Measurements from ENCODE around the gene ZNF217. TPM values are rescaled to one million over a fixed set of nuclear protein-coding genes. Genes with fewer than 3 reads are reported as not detected.
A peak's percentile ranks its signal among the peaks of the same experiment; 100 is the strongest.
"Not testable (repeated sequence)": the region's sequence is repeated elsewhere in the genome, so short reads cannot be mapped to it uniquely, and the experiment has no call there.

The ZNF217 gene
- total RNA-seq, 6 experiments from 2014 or later, result 11.3 to 27.1 (median 15.8) TPM

DNA sequence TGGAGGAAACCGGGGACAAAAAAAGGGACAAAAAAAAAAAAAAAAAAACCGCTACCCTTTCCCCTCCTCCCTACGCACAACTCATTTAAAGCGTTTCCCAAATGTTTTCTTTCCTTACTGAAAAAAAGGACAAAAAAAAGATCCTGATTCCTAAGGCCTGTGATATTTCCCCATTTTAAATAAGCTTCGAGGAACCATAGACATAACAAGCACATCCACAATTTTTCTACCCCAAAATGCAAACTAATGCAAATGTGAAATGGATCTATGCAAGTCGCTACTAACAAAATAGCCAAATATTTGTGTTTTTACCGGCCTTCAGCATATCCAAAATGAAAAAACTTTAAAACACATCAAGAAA lies 1.4 kb upstream of the ZNF217 start:
- DNase-seq (no peak), ATAC-seq (no peak)
- H3K4me3 ChIP-seq, result peak overlapping the region; percentile 43 to 60 (median 56)
- no peaks in the 10 kb centered on the region for H3K36me3 ChIP-seq
- no peaks in the 10 kb centered on the region for H3K27me3 ChIP-seq
- no peaks in the 10 kb centered on the region for H3K9me3 ChIP-seq
- intact Hi-C loops (cut with DNase I), result no loop called here
- H3K4me1 ChIP-seq, result peaks cover 0 to 28% (median 4%) of the 10 kb centered on the region in 4 donors
- 2% methylated on average over 7 of the region's 7 CpGs for WGBS (ENCODE audit: insufficient coverage, low coverage, low lambda C conversion rate, missing lambda C conversion rate)
- H3K27ac ChIP-seq, result peak overlapping the region; percentile 91 to 96 (median 93)
- TF ChIP-seq POLR2A (IDR thresholded peaks at IDR 0.05), result no peak
- TF ChIP-seq, protein P1, sequence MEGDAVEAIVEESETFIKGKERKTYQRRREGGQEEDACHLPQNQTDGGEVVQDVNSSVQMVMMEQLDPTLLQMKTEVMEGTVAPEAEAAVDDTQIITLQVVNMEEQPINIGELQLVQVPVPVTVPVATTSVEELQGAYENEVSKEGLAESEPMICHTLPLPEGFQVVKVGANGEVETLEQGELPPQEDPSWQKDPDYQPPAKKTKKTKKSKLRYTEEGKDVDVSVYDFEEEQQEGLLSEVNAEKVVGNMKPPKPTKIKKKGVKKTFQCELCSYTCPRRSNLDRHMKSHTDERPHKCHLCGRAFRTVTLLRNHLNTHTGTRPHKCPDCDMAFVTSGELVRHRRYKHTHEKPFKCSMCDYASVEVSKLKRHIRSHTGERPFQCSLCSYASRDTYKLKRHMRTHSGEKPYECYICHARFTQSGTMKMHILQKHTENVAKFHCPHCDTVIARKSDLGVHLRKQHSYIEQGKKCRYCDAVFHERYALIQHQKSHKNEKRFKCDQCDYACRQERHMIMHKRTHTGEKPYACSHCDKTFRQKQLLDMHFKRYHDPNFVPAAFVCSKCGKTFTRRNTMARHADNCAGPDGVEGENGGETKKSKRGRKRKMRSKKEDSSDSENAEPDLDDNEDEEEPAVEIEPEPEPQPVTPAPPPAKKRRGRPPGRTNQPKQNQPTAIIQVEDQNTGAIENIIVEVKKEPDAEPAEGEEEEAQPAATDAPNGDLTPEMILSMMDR (IDR thresholded peaks at IDR 0.05), result no peak

DNA sequence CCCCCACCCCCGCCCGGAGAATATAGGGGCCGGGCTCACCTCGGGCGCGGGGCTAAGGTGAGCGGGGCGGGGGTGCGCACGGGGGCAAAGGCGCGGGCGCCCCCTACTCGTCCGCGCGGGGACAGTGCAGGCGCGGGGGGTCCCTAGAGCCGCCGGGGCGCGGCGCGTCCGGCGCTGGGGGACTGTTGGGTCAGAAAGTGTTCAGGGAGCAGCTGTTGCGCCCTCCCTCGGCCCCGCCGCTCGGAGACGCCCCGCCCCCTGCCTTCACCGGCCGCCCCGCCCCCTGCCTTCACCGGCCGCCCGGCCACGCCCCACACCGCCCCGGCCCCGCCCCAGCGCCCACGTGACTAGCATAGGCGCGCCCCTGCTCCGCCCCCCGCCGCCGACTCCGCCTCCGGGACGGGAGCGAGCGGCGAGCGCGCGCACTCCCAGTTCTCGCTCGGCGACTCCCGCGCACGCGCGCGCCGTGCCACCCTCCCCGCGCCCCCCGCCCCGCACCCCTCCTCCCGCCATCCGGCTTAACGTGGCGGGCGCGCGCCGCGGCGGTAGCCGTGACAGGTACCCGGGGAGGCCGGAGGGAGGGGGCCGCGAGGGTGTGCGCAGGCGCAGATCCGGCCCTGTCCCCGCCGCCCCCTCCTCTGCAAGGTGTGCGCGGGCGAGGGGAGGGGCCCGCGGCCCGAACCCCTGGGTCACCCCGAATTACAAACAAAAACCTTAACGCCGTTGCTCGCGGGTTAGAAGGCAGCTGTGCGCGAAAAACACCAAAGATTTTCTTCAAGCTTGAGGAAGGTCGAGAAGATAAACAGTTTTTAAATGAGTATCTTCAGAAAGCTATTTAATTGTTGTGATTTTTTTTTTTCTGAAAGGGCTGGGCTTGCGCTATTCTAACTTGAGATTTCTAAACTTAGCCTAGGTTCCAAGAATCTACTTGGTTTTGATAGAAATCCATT lies 704 bp upstream of the ZNF217 start:
- peak overlapping the region; percentile 67 to 73 (median 71) for H3K4me3 ChIP-seq
- TF ChIP-seq, protein P1 (IDR thresholded peaks at IDR 0.05), result peak in 3 of 4 donors; percentile 14 to 38 (median 18)
- peak; percentile 45 for TF ChIP-seq POLR2A (IDR thresholded peaks at IDR 0.05)
- H3K4me1 ChIP-seq, result peaks cover 0 to 33% (median 4%) of the 10 kb centered on the region in 4 donors
- H3K9me3 ChIP-seq, result no peaks in the 10 kb centered on the region
- H3K27ac ChIP-seq, result peak overlapping the region; percentile 96 to 99 (median 97)
- 0% methylated on average over 12 of the region's 110 CpGs for WGBS (ENCODE audit: insufficient coverage, low coverage, low lambda C conversion rate, missing lambda C conversion rate)
- H3K36me3 ChIP-seq, result no peaks in the 10 kb centered on the region
- H3K27me3 ChIP-seq, result no peaks in the 10 kb centered on the region
- intact Hi-C loops (cut with DNase I), result no loop called here
- ATAC-seq, result peak; percentile 67 to 85 (median 78)
- DNase-seq, result peak; percentile 99

DNA sequence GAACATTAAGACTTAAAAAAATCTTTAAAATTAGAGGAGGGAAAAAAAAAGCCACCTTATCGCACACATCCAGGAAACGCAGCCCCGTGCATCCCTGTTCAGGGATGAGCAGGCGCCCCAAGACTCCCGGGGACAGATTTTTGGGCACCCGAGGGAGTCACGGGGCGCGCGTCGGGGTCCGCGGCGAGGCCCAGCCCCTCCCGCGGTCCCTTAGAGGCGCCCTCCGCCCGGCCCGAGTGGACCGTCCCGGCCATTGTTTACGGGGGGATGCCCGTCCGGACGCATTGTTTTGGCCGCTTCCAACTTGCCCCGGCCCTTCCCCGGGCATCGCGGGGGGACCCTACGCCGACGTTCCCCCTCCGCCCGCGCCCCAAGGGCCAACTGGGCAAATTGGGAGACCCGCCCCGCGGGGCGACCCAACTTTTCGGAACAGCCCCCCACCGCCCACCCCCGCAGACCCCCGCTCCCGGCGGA lies 610 bp downstream of the ZNF217 start:
- Histone ChIP-seq H3K27me3 (no peaks in the 10 kb centered on the region), H3K27ac (peak overlapping the region; percentile 96 to 99 (median 97)), H3K9me3 (no peaks in the 10 kb centered on the region), H3K4me1 (peaks cover 0 to 45% (median 4%) of the 10 kb centered on the region in 4 donors), H3K4me3 (peak overlapping the region; percentile 67 to 73 (median 71)), H3K36me3 (no peaks in the 10 kb centered on the region)
- ATAC-seq (peak; percentile 0 to 2 (median 0)), DNase-seq (peak; percentile 55 to 69 (median 65))
- WGBS (ENCODE audit: insufficient coverage, low coverage, low lambda C conversion rate, missing lambda C conversion rate), result 1% methylated on average over 12 of the region's 47 CpGs
- TF ChIP-seq, protein P1 (IDR thresholded peaks at IDR 0.05), result no peak
- TF ChIP-seq POLR2A (IDR thresholded peaks at IDR 0.05), result no peak
- intact Hi-C loops (cut with DNase I), result no loop called here

DNA sequence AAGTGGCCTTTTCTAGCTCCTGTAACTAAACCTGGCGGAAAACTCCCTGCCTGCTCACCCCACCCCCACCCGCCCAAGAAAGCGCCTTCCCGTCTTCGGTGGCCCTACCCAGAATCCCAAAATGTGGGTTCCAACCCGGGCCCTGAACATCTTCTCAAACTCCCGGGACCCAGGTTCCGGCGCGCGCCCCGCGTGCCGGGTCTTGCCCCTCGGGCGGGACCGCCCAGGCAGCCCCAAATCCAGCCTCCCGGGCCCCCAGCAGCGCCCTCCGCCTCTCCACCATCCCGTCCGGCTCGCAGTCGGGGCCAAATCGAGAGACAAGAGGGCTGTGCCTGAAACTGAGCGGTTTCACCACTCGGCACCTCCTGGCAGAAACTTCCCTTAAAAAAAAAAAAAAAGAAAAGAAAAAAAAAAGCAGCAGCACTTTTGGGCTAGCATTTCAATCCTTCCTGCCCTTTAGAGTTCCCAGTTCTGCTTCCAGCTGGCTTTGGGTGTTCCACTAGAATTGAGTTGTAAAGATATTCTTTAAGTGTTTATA lies 1.1 kb downstream of the ZNF217 start:
- H3K9me3 ChIP-seq, result not testable (repeated sequence)
- ATAC-seq, result peak; percentile 3 to 14 (median 4)

DNA sequence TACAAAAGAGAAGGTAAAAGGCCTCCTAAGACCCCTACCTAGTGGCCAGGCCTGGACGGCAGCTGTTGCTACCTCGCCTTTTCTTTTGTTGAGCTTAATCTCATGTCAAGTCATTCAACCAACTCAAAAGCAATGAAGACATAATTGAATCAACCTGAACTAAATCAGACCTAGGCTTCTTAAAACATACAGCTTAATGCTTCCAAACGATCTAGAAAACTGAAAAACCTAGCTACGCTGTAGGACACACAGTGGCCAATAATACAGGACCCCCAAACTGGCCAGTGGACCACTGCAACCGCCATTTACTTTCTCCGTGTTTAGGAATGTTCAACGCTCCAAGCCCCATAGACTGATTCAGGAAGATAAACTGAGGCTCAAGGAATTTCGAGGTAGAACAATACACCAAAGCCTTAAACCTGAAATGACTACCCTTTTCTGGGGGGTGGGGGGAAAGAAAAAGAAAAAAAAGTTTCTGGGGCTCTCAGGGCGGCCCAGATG lies 1.6 kb downstream of the ZNF217 start:
- WGBS (ENCODE audit: insufficient coverage, low coverage, low lambda C conversion rate, missing lambda C conversion rate), result 9% methylated on average over 8 of the region's 9 CpGs
- ATAC-seq; H3K27me3 ChIP-seq; H3K9me3 ChIP-seq; H3K36me3 ChIP-seq; DNase-seq; intact Hi-C loops (cut with DNase I): not testable (repeated sequence)
- Histone ChIP-seq H3K27ac (peak overlapping the region; percentile 96 to 99 (median 97)), H3K4me3 (peak overlapping the region; percentile 67 to 73 (median 71)), H3K4me1 (peaks cover 0 to 43% (median 2%) of the 10 kb centered on the region in 4 donors)

More for the DNA sequence above, 1.1 kb downstream of the ZNF217 start:
- peak overlapping the region; percentile 96 to 99 (median 97) for H3K27ac ChIP-seq
- H3K27me3 ChIP-seq; intact Hi-C loops (cut with DNase I); H3K36me3 ChIP-seq: not testable (repeated sequence)
- 0% methylated on average over 13 of the region's 27 CpGs for WGBS (ENCODE audit: insufficient coverage, low coverage, low lambda C conversion rate, missing lambda C conversion rate)
- TF ChIP-seq POLR2A (IDR thresholded peaks at IDR 0.05), result peak; percentile 30
- peak; percentile 68 to 76 (median 72) for DNase-seq
- peak overlapping the region; percentile 67 to 73 (median 71) for H3K4me3 ChIP-seq
- H3K4me1 ChIP-seq, result peaks cover 0 to 45% (median 4%) of the 10 kb centered on the region in 4 donors

DNA sequence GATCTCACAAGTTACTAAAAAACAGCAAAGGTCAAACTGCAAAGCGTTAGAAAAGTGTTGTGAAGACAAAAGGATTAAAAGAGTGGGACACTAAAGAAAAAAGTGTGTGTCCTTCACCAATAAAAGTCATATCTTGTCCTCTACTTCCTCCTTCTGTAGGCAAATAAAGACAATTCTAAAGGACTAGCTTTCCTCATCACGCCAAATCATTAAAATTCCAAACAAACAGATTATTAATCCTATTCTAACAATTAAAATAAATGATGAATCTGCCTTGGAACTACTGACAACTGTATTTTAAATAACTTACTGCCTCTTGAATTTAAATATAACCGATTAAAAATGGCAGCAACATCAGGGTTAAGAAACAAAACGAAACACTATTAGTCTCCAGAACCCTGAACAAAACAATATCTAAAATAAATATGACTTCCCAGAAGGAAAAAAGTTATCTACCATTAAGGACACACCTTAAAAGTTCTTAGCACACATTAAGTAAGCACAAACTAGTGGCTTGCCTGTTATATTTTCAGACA lies 2.4 kb downstream of the ZNF217 start:
- intact Hi-C loops (cut with DNase I); ATAC-seq; H3K9me3 ChIP-seq; DNase-seq; H3K27me3 ChIP-seq; H3K36me3 ChIP-seq: not testable (repeated sequence)
- H3K4me1 ChIP-seq, result peaks cover 0 to 43% (median 3%) of the 10 kb centered on the region in 4 donors
- WGBS (ENCODE audit: insufficient coverage, low coverage, low lambda C conversion rate, missing lambda C conversion rate), result 3% methylated on average over 4 of the region's 4 CpGs
- peak overlapping the region; percentile 67 to 73 (median 71) for H3K4me3 ChIP-seq
- peak overlapping the region; percentile 96 to 99 (median 97) for H3K27ac ChIP-seq

DNA sequence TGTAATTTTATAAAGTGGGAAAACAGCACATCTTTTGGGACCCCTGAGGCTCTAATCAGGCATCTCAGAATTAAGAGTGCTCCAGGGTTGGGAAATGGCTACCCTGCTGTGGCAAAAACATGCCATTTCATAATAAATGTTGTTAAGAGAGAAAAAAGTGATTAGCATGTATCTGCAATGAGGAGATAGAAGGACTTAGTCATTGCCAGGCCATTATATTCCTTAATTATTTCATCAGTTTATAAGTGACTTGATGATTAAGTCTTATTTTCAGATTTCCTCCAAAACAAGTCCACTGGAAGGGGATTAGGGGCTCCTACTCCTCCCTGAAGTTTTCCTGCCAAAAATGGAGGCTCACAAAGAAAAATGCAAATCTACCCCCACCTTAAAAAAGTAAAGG lies 3.0 kb downstream of the ZNF217 start:
- H3K36me3 ChIP-seq; H3K27me3 ChIP-seq; DNase-seq; intact Hi-C loops (cut with DNase I); H3K9me3 ChIP-seq; ATAC-seq: not testable (repeated sequence)
- peak overlapping the region; percentile 96 to 99 (median 97) for H3K27ac ChIP-seq
- H3K4me1 ChIP-seq, result peaks cover 0 to 46% (median 3%) of the 10 kb centered on the region in 4 donors
- peak overlapping the region in 1 of 3 donors; percentile 71 for H3K4me3 ChIP-seq

Measured in right lobe of liver (tissue), 6 donors.